Measurements from ENCODE around the gene HIBCH.
"Not testable (repeated sequence)": the region's sequence is repeated elsewhere in the genome, so short reads cannot be mapped to it uniquely, and the experiment has no call there.

Gene HIBCH

DNA sequence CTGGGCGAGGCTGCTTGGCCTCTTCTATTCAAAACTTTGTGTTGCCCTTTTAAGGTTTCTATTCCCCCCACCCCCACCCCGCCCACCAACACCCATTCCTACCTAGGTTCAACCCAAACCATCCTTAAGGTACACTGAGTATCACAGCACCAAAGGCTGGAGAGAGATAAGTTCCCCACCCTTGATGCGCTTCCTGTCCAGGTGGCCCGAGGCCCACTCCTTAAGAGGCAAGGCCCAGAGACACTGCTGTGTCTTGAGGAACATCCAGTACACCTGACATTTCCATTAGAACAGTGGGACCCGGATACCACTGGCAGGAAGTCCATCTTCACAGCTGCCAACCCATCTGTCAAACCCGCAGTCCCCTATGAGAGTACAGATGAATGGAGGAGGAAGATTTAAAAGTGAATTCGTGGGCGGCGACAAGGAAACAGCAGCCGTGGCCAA lies 23.5 kb upstream of the HIBCH start:
- peak in 1 of 56 donors; percentile 67 for DNase-seq

DNA sequence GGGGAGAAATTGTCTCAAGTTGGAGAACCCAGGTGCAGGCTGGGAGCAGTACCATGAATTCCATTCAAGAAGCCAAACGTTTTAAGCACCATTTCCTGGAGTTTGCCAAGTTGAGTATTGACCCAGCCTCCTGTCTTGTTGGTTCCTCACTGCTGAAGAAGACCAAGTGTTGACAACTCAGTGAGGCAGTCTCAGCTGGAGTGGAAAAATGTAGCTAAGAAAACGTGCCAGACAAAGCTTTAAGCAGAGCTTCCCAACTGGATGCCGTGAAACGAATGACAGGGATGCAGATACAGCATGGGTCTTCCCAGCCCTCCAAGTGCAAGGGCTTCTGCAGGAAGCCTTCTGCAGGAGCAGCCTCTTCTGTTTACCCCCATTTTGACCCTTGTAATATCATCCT lies 23.0 kb upstream of the HIBCH start:
- DNase-seq: no peak

DNA sequence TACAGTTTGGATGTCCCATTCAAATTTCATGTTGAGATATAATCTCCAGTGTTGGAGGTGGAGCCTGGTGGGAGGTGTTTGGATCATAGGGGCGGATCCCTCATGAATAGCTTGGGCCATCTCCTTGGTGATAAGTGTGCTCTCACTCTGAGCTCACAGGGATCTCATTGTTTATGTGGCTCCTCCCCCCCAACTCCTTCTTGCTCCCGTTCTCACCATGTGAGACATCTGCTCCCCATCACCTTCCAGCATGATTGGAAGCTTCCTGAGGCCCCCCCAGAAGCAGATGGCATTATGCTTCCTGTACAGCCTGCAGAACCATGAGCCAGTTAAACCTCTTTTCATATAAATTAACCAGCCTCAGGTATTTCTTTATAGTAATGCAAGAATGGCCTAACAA lies 20.7 kb upstream of the HIBCH start:
- no peak for DNase-seq

DNA sequence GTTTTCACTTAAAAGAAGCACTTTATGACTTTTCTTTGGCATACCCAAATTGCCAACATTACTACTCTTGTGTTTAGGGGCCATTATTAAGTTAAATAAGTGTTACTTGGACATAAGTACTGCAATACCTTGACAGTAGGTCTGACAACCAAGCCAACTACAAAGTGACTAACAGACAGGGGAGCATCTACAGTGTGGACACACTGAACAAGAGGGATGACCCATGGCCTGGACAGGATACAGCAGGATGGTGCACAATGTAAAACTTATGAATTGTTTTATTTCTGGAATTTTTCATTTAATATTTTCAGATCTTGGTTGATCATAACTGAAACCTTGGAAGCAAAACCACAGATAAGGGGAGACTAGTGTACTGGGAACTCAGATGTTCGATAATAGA lies 19.8 kb upstream of the HIBCH start:
- no peak for DNase-seq

DNA sequence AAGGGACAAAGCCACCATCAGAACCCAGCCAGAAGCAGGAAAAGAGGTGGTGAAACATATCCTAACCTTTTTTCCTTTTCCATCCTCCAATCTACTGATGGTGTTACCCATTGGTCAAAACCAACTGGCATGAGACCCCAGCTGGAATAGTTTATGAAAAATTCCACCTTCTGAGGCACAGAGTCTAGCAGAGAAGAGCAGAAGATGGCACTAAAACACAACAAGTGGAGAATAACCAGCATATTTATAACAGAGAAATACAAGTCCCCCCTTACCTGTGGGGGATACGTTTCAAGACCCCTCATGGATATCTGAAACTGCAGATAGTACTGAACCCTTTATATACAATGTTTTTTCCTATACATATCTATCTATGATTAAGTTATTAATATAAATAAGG lies 18.8 kb upstream of the HIBCH start:
- no peak for DNase-seq

DNA sequence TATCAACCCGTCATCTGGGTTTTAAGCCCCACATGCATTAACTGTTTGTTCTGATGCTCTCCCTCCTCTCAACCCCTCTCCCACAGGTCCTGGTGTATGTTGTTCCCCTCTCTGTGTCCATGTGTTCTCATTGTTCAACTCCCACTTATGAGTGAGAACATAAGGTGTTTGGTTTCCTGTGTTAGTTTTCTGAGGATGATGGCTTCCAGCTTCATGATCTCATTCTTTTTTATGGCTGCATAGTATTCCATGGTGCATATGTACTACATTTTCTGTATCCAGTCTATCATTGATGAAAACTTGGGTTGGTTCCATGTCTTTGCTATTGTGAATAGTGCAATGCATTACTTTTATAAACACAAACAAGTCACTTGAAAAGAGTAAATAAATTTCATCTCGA lies 16.8 kb upstream of the HIBCH start:
- no peak for DNase-seq

DNA sequence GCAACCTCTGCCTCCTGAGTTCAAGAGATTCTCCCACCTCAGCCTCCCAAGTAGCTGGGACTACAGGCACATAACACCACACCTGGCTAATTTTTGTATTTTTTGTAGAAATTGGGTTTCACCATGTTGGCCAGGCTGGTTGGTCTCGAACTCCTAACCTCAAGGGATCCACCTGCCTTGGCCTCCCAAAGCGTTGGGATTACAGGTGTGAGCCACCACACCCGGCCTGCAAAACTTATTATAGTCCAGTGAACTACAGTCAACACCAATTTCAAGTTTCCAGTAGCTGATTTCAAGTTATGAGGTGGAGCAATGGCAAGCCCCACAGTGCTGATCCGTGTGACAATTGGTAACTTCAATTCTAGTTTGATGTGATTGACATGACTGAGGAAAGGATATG lies 16.0 kb upstream of the HIBCH start:
- not testable (repeated sequence) for DNase-seq

DNA sequence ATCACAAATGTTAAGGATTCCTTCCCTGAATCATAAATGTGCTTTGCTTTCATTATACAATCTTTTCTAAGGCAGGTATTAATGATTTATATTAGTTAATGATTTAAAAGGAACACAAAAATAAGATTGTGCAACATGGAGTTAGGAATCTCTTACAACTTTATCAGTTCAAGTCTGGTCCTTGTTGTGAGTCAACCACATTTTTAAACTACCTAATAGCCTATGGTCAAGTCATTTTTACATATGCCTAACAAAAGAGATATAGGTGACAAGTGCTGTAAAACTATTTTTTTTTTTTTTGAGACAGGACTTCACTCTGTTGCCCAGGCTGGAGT lies 15.6 kb upstream of the HIBCH start:
- no peak for DNase-seq

DNA sequence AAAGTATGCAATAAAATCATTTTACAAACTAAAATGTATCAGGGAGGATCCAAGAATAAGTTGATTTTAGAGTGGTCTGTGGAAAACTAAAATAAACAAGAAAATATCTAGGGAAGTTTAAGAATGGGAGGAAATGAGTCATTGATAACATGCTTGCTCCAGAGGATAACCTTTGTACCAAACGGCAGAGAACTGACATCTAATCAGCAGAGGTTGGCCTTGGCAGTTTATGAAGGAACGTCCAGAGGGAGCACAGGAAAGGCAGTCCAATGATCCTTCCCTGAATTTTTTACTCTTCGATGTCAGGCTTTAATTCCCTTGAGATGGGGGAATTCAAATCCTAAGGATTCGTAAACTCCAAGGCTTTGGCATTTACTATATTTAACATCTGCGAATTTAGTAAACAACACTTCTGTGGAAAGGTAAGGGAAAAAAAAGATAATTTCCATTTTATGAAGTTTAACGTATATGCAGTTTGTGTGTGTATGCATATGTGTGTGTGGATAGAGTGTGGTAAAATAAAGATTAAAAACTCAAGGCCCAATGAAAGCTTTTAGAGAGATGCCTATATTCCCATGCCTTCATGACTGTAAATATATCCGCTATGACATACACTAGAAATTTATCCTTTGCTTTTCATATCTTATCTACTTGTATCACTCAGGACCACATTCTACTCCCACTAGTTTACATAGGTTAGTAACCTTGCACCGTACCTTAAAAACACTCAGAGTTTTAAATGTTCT lies 15.0 kb upstream of the HIBCH start:
- DNase-seq: no peak

DNA sequence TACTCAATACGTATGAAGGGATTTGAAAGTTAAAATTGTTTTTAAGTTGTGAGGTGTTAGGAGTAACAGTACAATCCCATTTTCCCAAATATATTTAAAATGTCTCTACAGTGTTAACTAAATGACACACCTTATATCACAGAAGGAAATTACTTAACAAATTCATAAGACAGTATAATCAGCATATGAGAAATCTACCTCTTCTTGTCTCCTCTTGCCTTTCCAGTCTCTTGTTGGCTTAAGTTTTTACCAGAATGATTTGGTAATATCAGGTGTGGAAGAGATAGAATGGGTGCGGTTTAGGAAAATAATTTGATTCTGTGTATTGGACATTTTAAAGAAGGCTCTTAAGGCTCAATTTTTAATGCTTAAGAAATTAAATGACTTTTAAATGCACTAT lies 14.3 kb upstream of the HIBCH start:
- no peak for DNase-seq

DNA sequence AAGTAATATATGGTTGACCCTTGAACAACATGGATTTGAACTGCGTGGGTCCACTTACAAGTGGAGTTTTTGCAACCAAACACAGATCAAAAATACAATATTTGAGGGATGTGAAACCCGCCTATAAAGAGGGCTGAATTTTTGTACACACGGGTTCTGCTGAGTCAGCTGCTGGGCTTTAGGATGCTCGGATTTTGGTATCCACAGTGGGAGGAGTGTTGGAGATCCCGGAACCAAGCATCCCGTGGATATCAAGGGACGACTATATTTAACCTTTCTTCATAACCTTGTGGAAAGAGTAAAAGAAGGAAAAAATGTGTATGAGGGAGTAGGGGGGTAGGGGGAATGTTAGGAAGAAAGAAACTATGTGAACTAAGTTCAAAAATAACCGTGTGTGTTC lies 13.8 kb upstream of the HIBCH start:
- no peak for DNase-seq

DNA sequence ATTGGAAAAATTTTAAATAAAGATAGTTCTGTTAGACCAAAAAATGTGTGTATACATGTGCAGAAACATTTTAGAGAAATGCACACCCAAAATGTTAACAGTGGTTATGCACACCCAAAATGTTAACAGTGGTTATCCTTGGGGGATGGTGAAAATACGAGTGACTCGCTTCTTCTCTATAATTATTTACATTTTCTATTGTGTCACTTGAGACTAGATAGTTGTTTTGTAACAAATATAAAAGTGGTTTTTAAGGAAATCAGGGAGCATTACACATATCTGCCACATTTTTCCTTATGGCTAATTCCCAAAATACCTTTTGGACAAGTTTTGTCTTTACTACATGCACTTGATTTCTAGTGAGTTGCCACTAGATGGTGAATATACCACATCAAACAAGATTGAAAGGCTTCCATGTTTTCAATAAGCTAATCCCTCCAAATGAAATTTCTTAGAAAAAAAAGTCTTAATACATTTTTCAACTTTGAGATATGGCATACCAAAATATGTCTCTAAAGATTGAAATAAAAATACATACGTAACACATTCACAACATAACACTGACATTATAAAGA lies 9.0 kb upstream of the HIBCH start:
- no peak for DNase-seq

DNA sequence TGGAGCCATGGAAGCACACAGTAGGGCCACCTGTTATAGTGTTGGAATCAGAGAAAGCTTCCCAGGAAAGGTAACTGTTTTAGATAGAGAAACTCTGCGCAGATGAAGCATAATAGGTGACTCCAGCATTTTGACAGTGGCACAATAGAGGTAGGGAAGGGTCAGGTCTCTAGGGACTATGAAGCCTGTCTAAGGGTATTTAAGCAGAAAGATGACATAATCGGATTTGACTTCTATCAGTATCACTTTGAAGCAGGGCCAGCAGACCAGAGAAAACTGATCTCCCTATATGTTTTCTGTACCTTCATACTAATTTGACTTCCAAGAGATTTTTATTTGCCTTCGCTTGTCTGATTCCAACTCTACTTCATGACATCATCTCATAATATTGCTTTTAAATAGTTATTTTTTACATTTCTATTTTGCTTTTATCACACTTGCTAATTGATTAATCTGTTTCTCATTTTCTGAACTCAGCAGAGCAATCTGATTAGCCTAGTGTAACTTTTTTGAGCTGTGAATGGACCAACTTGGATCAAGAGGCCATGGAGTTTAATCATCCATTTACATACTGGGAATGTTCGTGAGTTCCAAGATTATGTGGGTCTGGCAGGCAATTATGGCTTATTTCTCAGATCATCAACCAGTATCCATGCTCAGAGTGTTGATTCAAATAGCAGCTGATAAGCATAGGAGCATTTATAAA lies 8.4 kb upstream of the HIBCH start:
- DNase-seq: no peak

DNA sequence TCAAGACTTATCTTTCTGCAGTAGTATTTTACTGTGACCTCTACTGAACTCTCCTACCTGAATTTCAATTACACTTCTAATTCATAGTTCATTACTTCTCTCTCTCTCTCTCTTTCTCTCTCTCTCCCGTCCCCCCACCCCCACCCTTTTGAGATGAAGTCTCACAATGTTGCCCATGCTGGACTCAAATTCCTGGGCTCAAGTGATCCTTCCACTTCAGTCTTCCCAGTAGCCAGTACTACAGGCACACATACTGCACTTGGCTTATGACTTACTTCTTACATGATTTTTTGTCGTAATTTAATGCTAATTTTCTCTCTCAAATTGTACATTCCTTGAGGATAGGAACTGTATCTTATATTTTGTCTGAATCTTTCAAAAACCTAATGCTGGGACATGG lies 6.0 kb upstream of the HIBCH start:
- no peak for DNase-seq

DNA sequence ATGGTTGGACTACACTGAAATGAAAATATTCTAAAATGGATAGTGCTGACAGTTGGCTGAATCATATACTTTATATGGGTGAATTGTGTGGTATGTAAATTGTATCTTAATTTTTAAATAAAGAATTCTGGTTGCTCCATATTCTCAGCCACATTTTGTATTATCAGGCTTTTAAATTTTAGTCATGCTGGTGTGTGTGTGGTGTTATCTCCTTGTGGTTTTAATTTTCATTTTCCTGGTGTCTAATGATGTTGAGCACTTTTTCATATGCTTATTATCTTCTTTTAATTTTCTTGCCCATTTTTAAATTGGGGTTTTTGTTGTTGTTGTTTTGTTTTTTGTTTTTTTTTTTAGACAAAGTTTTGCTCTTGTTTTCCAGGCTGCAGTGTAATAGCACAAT lies 3.8 kb upstream of the HIBCH start:
- DNase-seq: no peak

DNA sequence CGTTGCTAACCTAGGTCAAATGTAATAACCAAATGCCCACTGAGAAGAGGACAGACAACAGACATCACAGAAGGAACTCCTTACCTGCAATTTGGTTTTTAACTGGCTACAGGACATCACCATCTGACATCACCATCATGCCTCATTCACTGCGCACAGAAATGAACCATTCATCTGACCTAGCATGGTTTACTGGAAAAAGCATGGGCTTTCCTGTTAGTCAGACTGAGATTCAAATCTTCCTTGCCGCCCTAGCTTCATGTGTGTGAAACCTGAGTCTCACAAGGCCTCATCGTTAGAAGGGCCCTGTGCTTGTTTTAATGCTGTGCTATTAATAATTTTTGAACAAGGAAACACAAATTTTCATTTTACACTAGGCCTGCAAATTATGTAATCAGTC lies 1.1 kb upstream of the HIBCH start:
- no peak for DNase-seq

DNA sequence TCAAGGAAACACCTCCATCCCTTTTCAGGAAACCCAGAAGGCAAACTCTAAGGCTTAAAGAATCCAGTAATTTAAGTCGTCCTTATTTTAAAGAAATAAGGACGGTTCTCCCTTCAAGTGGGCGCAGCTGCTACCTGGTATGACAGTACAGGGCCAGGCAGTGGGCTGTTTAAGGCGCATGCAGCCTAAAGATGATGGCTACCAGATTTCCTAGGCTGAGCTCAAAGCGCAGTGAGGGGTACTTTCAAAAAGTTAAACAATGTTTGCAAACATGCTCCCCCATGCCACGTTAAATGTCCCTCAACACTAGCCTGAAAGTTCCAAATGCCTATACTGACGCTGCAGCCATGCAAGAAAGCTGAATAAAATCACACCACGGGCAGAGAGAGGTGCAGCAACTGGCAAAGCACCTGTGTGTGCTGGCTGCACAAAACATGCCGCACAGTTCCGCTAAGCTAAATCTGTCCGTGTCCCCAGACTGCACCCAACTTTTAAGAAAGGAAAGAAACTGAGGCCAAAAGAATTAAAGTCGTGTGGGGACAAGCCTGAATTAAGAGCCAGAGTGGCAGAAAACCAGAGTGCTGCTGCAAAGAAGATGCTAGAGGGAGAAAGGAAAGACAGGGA lies 583 bp downstream of the HIBCH start:
- peak in 11 of 56 donors; percentile 20 to 61 (median 48) for DNase-seq

DNA sequence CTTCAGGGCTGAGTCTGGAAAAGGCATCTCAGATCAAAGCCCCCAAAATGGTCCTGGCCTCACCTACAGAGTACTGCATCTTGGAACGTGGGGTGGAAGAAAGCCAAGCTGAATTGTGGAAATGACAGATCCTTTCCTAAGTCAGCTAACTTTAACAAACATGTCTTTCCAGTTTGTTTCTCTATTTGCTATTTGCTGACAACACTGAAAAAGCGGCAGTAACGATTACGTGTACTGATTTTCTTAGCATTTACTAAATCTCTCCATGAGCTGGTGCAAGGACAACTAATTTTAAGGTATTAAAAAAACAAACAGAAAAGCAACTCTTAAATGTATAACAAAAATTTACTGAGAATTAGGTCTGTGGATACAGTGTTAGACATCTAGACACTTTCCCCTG lies 1.1 kb downstream of the HIBCH start:
- DNase-seq: no peak

DNA sequence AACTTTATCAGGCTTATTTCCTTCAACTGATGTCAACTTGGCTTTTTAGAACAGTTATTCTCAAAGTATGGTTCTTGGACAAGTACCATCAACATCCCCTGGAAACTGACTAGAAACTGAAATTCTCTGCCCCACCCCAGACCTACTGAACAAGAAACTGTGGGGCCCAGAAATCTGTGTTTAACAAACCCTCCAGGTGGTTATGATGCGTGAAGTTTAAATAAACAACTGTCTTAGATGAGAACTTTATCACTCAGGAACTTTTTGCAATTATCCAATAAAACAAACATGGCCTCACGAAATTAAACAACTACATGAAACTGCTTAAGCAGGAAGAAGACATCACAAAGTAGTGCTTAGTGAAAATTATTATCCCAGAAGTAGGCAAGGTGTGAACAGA lies 4.4 kb downstream of the HIBCH start:
- no peak for DNase-seq

DNA sequence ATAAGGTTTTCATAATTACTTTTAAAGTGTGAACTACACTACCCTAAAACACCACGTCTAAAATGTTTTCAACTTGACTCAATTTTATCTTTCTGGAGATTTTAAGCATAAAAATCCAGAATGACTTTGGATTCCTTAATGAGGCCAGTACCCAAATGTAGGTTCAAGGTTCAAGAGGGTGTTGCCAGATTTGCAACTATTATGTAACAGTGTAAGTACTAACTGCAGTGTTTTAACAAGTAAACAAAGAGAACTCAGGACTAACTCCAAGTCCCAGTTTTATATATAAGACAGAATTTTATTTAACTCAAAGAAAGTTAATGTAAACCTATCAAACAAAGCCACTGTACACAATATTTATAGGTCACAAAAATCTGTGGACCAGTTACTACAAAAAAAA lies 5.7 kb downstream of the HIBCH start:
- no peak for DNase-seq

DNA sequence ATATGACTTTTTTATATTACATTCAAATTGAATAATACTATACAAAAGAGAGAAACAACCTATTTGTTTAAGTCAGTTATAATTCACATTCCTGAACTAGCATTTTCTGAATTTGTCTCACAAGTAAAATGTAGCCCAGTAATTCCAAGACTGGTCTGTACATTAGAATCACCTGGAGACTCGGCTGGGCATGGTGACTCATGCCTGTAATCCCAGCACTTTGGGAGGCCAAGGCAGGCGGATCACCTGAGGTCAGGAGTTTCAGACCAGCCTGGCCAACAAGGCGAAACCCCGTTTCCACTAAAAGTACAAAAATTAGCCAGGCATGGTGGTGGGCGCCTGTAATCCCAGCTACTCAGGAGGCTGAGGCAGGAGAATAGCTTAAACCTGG lies 7.0 kb downstream of the HIBCH start:
- not testable (repeated sequence) for DNase-seq

DNA sequence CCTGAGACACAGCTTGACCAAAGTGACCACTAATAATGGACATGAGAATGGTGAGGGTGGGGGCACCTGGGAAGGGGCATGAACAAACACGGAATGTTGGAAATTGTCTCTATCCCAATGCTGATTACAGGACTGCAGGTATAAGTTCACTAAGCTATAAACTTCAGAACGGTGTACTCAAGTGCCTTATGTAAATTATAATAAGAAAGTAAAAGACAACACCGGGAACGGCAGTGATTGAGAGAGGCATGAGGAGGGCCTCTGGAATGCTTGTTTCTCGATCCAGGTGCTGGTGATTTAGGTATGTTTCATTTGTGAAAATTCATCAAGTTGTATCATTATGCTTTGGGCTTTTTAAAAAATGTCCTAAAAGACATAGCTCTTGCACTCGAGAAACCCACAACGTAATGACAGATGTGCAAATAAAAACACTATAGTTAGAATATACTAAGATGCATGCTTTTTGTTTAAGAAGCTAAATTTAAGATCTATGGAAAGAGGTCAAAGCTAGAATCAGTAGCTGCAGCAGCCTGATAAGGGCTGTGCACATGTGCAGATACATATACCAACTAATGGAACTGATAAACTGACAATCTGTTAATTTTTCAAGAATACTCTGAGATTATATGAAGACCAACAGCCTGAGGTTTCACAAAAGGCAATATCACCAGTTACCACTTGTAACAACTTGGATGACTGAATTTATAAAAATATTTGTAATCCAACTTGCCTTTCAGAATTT lies 7.6 kb downstream of the HIBCH start:
- no peak for DNase-seq
